OCI-LY3 (cell line): ENCODE data around the gene SLX9.

Experiments
- H2AFZ ChIP-seq: fragments of 200-600, 300-600 bp; shearing (Covaris generic); 2 replicates; pipeline ENCODE4 v1.6.0; 2014; ENCODE audit warnings: antibody characterized with exemption, low read depth, low read length
- H3K27ac ChIP-seq: fragments of 200-600, 300-600 bp; sonication (generic); 2 replicates; pipeline ENCODE4 v1.5.1; 2014; ENCODE audit warnings: mild to moderate bottlenecking, low read length, moderate library complexity, mixed read lengths
- H3K27me3 ChIP-seq: fragments of 200-600, 300-600 bp; sonication (generic); 2 replicates; pipeline ENCODE4 v1.6.1; 2014; ENCODE audit warnings: low read depth, low read length, mixed read lengths
- H3K36me3 ChIP-seq: fragments of 200-600, 300-600 bp; sonication (generic); replicated peaks from 2 replicates; pipeline ENCODE3; 2014; ENCODE audit warnings: low read depth, low read length, mixed read lengths
- H3K4me1 ChIP-seq: fragments of 300-600, 200-600 bp; sonication (generic); 2 replicates; pipeline ENCODE4 v1.6.1; 2014; ENCODE audit warnings: low read length, mixed read lengths
- H3K4me2 ChIP-seq: fragments of 200-600, 300-600 bp; sonication (generic); 2 replicates; pipeline ENCODE4 v1.6.1; 2014; ENCODE audit warnings: low read length, mixed read lengths
- H3K4me3 ChIP-seq: fragments of 300-600, 200-600 bp; sonication (generic); 2 replicates; pipeline ENCODE4 v1.5.1; 2014; ENCODE audit warnings: antibody characterized with exemption, mild to moderate bottlenecking, low read length, moderate library complexity
- H3K79me2 ChIP-seq: fragments of 300-600, 200-600 bp; shearing (Covaris generic); 2 replicates; pipeline ENCODE4 v1.6.1; 2014; ENCODE audit warnings: mild to moderate bottlenecking, low read length, mixed read lengths
- H3K9ac ChIP-seq: fragments of 300-600, 200-600 bp; shearing (Covaris generic); 2 replicates; pipeline ENCODE4 v1.6.0; 2014; ENCODE audit warnings: mild to moderate bottlenecking, low read length, moderate library complexity
- H3K9me3 ChIP-seq: fragments of 200-600, 300-600 bp; shearing (Covaris generic); 2 replicates; pipeline ENCODE4 v1.6.1; 2014; ENCODE audit warnings: low read length, mixed read lengths; ENCODE audit not compliant: insufficient read depth
- H4K20me1 ChIP-seq: fragments of 200-600, 300-600 bp; sonication (generic); 2 replicates; pipeline ENCODE4 v1.6.1; 2016; ENCODE audit warnings: low read length, mixed read lengths; ENCODE audit not compliant: insufficient read depth
- EZH2phosphoT487 ChIP-seq: fragments of 200-600 bp; shearing (Covaris generic); IDR thresholded peaks from 2 replicates; pipeline ENCODE4 v1.6.1; 2018; ENCODE audit warnings: antibody characterized with exemption, mixed run types, low read depth
- TF ChIP-seq, protein P1 (sequence below): fragments of 200-600, 300-600 bp; sonication (generic); IDR thresholded peaks from 2 replicates; pipeline ENCODE4 v1.5.1; 2014; ENCODE audit warnings: antibody characterized with exemption, low read length, low read depth

SLX9 gene

DNA sequence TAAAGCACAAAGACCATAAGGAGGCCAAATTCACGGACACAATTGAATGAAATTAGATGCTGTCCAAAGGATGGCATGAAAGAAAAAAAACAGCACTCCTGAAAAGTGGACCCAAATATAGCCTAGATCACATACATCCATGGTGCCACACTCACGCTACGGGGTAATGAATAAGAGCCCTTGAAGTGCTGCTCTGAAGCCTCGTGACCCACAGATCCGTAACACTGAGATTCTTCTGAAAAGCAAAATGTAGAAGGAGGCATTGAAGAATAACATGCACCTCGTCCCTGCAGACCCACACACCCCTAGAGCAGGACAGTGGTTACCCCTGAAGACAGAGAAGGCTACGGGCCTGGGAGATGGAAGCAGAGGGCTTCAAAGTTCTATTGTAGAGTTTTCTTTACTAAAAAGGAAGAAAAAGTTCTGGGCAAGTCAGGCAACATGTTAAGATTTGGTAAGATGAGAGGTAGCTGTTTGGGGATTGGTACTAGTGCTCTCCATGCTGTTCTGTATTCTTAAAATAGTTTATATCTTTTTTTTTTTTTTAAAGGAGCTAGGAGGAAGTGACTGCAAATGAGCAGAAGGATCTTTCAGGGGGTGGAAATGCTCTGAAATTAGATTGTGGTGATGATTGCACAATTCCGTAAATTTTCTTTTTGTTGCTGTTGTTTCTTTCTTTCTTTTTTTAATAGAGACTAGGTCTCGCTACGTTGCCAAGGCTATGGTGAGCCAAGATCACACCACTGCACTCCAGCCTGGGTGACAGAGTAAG is 15.0 kb upstream of the SLX9 start:
- no peak overlapping the region for H2AFZ ChIP-seq
- H3K9me3 ChIP-seq = 0 out of 2 replicates have a peak, but pooled peaks cover 4% of the 10 kb centered on the region
- peaks cover 4% of the 10 kb centered on the region; the same call in 1 of the 2 replicates for H3K79me2 ChIP-seq
- peaks cover 4% of the 10 kb centered on the region; the same call in 1 of the 2 replicates for H3K27me3 ChIP-seq
- H3K4me2 ChIP-seq = no peak overlapping the region
- H4K20me1 ChIP-seq = no peaks in the 10 kb centered on the region
- H3K4me1 ChIP-seq = peaks cover 20% of the 10 kb centered on the region
- TF ChIP-seq, protein P1, sequence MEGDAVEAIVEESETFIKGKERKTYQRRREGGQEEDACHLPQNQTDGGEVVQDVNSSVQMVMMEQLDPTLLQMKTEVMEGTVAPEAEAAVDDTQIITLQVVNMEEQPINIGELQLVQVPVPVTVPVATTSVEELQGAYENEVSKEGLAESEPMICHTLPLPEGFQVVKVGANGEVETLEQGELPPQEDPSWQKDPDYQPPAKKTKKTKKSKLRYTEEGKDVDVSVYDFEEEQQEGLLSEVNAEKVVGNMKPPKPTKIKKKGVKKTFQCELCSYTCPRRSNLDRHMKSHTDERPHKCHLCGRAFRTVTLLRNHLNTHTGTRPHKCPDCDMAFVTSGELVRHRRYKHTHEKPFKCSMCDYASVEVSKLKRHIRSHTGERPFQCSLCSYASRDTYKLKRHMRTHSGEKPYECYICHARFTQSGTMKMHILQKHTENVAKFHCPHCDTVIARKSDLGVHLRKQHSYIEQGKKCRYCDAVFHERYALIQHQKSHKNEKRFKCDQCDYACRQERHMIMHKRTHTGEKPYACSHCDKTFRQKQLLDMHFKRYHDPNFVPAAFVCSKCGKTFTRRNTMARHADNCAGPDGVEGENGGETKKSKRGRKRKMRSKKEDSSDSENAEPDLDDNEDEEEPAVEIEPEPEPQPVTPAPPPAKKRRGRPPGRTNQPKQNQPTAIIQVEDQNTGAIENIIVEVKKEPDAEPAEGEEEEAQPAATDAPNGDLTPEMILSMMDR = no peak
- TF ChIP-seq EZH2phosphoT487 = no peak
- no peaks in the 10 kb centered on the region for H3K36me3 ChIP-seq
- H3K4me3 ChIP-seq = no peak overlapping the region
- H3K9ac ChIP-seq = no peak overlapping the region
- H3K27ac ChIP-seq = no peak overlapping the region

DNA sequence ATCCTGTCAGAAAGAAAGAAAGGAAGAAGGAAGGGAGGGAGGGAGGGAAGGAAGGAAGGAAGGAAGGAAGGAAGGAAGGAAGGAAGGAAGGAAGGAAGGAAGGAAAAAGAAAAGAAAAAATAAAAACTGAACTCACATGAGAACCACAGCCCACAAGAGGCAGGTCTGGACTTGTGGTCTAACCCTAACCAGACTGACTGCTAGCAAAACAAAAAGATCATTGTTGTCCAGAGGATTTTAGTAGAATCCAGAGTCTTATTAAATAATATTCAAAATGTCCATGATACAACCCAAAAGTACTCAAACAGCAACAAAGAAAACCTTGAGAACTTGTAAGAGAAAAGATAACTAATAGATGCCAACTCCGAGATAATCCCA is 14.5 kb upstream of the SLX9 start:
- TF ChIP-seq, protein P1 = no peak
- no peak for TF ChIP-seq EZH2phosphoT487
- no peak overlapping the region for H3K4me2 ChIP-seq
- H3K4me3 ChIP-seq = no peak overlapping the region
- H3K9ac ChIP-seq = no peak overlapping the region
- no peak overlapping the region for H2AFZ ChIP-seq
- H3K79me2 ChIP-seq = no peaks in the 10 kb centered on the region
- peaks cover 4% of the 10 kb centered on the region; the same call in 1 of the 2 replicates for H3K27me3 ChIP-seq
- H3K4me1 ChIP-seq = peaks cover 26% of the 10 kb centered on the region
- H4K20me1 ChIP-seq = no peaks in the 10 kb centered on the region
- H3K27ac ChIP-seq = no peak overlapping the region
- no peaks in the 10 kb centered on the region for H3K36me3 ChIP-seq
- 0 out of 2 replicates have a peak, but pooled peaks cover 4% of the 10 kb centered on the region for H3K9me3 ChIP-seq

DNA sequence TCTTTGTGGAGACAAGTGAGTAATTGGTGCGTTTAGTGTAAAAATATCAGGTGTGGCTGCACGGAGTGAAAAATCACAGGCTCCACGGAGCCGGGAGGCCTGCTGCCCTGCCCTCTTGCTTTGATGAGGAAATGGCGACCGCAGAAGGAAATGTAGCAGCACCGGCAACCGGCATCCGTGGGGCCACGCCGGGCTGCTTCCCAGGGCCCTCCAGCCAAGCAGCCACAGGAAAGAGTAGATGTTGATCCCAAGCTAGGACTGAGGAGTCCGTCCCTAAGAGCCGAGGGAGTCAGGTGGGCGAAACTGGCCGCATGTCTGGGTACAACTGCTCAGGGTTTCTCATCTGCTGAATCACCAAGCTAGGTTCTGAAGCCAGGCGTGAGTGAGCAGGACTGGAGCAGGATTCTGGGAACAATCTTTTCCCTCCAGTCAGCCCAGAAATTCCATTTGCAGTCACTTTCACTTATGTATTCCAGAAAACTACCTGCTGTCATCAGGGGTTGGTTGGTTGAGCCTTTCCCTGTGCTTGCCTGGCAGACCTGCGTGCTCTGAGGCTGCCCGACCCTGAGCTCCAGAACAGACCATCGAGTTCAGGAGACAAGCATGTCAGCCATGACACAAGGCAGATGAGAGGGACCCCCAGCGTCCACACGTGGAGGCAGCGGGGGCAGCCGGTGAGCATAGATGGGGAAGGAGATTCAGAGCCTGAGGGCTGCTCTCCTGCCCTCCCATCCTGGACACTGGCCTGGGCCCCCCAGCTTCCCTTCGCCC is 13.3 kb upstream of the SLX9 start:
- peak overlapping the region; percentile 82 for H3K4me2 ChIP-seq
- peaks cover 15% of the 10 kb centered on the region for H3K27me3 ChIP-seq
- H2AFZ ChIP-seq = 0 out of 2 replicates have a peak overlapping the region, but pooled peaks have one; percentile 21
- no peak overlapping the region for H3K27ac ChIP-seq
- peak overlapping the region; percentile 71 for H3K4me3 ChIP-seq
- H4K20me1 ChIP-seq = no peaks in the 10 kb centered on the region
- H3K4me1 ChIP-seq = peaks cover 38% of the 10 kb centered on the region
- no peaks in the 10 kb centered on the region for H3K36me3 ChIP-seq
- no peaks in the 10 kb centered on the region for H3K79me2 ChIP-seq
- H3K9ac ChIP-seq = no peak overlapping the region
- TF ChIP-seq, protein P1 = no peak
- no peak for TF ChIP-seq EZH2phosphoT487
- 0 out of 2 replicates have a peak, but pooled peaks cover 4% of the 10 kb centered on the region for H3K9me3 ChIP-seq

DNA sequence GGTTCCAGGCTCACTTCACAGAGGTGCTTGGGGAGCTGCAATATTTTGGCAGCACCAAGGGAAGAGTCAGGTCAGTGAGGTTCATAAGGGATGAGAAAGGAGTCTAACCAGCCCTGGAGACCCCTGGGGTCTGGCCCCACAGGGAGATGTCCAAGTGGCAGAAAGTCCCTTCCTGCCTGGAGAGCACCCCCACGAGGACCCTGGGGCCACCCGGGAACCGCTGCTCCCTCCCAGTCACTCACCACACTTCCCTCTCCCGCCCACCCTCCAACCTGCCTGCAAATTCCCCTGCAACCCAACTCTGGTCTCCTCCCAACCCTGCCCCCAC is 12.6 kb upstream of the SLX9 start:
- H2AFZ ChIP-seq = 0 out of 2 replicates have a peak overlapping the region, but pooled peaks have one; percentile 21
- no peak for TF ChIP-seq EZH2phosphoT487
- TF ChIP-seq, protein P1 = no peak
- H3K36me3 ChIP-seq = no peaks in the 10 kb centered on the region
- H3K4me1 ChIP-seq = peaks cover 45% of the 10 kb centered on the region
- peaks cover 22% of the 10 kb centered on the region for H3K27me3 ChIP-seq
- no peak overlapping the region for H3K27ac ChIP-seq
- H3K79me2 ChIP-seq = no peaks in the 10 kb centered on the region
- peak overlapping the region; percentile 71 for H3K4me3 ChIP-seq
- H3K4me2 ChIP-seq = peak overlapping the region; percentile 82
- peak overlapping the region; percentile 61; the same call in 1 of the 2 replicates for H3K9ac ChIP-seq
- H3K9me3 ChIP-seq = 0 out of 2 replicates have a peak, but pooled peaks cover 4% of the 10 kb centered on the region
- no peaks in the 10 kb centered on the region for H4K20me1 ChIP-seq
